GM23248 (cell line): Measurements from ENCODE around the gene HEPN1.

Source experiments
- EZH2 ChIP-seq: fragments of 200-600 bp; sonication (generic); IDR thresholded peaks from 2 replicates; pipeline ENCODE4 v1.6.1; 2018; ENCODE audit warnings: antibody characterized with exemption, mild to moderate bottlenecking; ENCODE audit not compliant: insufficient read depth, poor library complexity, severe bottlenecking
- EZH2phosphoT487 ChIP-seq: fragments of 200-600 bp; sonication (generic); IDR thresholded peaks from 2 replicates; pipeline ENCODE4 v1.6.1; 2018; ENCODE audit warnings: antibody characterized with exemption, moderate library complexity, mild to moderate bottlenecking, low read depth; ENCODE audit not compliant: insufficient read depth

GRCh38 chr11:124892146-124892545 is 26.9 kb upstream of the HEPN1 start:
- TF ChIP-seq EZH2phosphoT487: no peak
- no peak for TF ChIP-seq EZH2
